Stomach (tissue), 9 donors: ENCODE data around the gene SLC4A4. TPM values are rescaled to one million over a fixed set of nuclear protein-coding genes. Genes with fewer than 3 reads are reported as not detected.

Source experiments
- DNase-seq, 2 donors: peaks; one replicate each; pipeline versions ENCODE4 v3.0.0 to v3.0.0-alpha.2; 2013 to 2019
- H3K27ac ChIP-seq, 5 donors: fragments of 200-600 bp in 4 of 5; sonication (generic) in 4 of 5; one replicate each; pipeline ENCODE4 v1.5.1; 2013 to 2019; ENCODE audit warnings: mild to moderate bottlenecking in 1 of 5, moderate library complexity in 1 of 5
- H3K27me3 ChIP-seq, 3 donors: fragments of 200-600 bp; sonication (generic); one replicate each; pipeline ENCODE4 v1.5.1; 2017 to 2019; ENCODE audit warnings: mixed run types in 1 of 3
- H3K36me3 ChIP-seq, 4 donors: fragments of 200-600 bp; sonication (generic); 1 replicate in 3 of 4; 2 replicates in 1 of 4; pipeline ENCODE4 v1.5.1; 2016 to 2019
- H3K4me1 ChIP-seq, 4 donors: fragments of 200-600 bp; sonication (generic); one replicate each; pipeline ENCODE4 v1.5.1; 2016 to 2019
- H3K4me3 ChIP-seq, 4 donors: fragments of 200-600 bp; sonication (generic) in 3 of 4; one replicate each; pipeline ENCODE4 v1.5.1; 2016 to 2019; ENCODE audit warnings: mild to moderate bottlenecking in 1 of 4
- H3K9me3 ChIP-seq, 4 donors: fragments of 200-600 bp; sonication (generic); one replicate each; pipeline ENCODE4 v1.5.1; 2016 to 2019
- CTCF ChIP-seq, 7 experiments: fragments of 450-650 bp in 4 of 7; fragments of 200-600 bp in 3 of 7; sonication (generic) in 3 of 7; IDR thresholded peaks; one replicate each; pipeline ENCODE4 v1.5.1; 2016 to 2019; ENCODE audit warnings: antibody characterized with exemption in 7 of 7, control low read depth in 2 of 7, mild to moderate bottlenecking in 1 of 7
- EP300 ChIP-seq: sonication (generic); formaldehyde crosslinking; IDR thresholded peaks from one replicate; pipeline ENCODE4 v1.6.1; 2017; ENCODE audit warnings: antibody characterized with exemption
- POLR2A ChIP-seq, 4 donors: fragments of 450-650 bp; IDR thresholded peaks; one replicate each; pipeline ENCODE4 v1.6.1; 2016; ENCODE audit warnings: antibody characterized with exemption in 4 of 4, control low read depth in 2 of 4, mild to moderate bottlenecking in 1 of 4, moderate library complexity in 1 of 4
- POLR2AphosphoS5 ChIP-seq, 3 donors: sonication (generic); formaldehyde crosslinking; IDR thresholded peaks; one replicate each; pipeline ENCODE4 v1.6.1; 2016; ENCODE audit warnings: antibody characterized with exemption in 3 of 3
- WGBS, 5 donors: extraction: QIAGEN DNeasy Blood & Tissue Kit in 3 of 5; methylation state at CpG; one replicate each; pipeline versions ENCODE4 v1.1.5 to v1.1.7; 2013 to 2018; 5-methylcytosine and 5-hydroxymethylcytosine counted together
- intact Hi-C: fragments of 100-400 bp; cut with DNase I; formaldehyde crosslinking; loops from one replicate; pipeline ENCODE4 v1.15.1; 2023; ENCODE audit warnings: low total_unique reads
- polyA plus RNA-seq, 3 donors: library from polyadenylated mRNA; stranded (reverse); fragments of 200-250 nt; gene quantifications; one replicate each; pipeline ENCODE4 v1.2.3, GENCODE V29; 2013
- total RNA-seq, 5 donors: library from RNA; depleted of rRNA; stranded (reverse); fragments of >200 nt; gene quantifications; one replicate each; pipeline versions ENCODE4 v1.1.0 to v1.2.3, GENCODE V29; 2014 to 2016
- donor health status: healthy with polysubstance abuse.
- donor health status: Bipolar disorder and iron deficiency.
- donor health status: healthy.

Gene SLC4A4
- total and polyA plus RNA-seq, 8 donors, result 1.8 to 95.3 (median 12.8) TPM

GRCh38 chr4:71570492-71570891, 231.7 kb downstream of the SLC4A4 start:
- Histone ChIP-seq H3K4me1 (peaks cover 0 to 6% (median 0%) of the 10 kb centered on the region in 4 donors), H3K9me3 (no peaks in the 10 kb centered on the region), H3K27me3 (no peaks in the 10 kb centered on the region), H3K4me3 (no peak overlapping the region), H3K36me3 (no peaks in the 10 kb centered on the region), H3K27ac (no peak overlapping the region)
- WGBS, 5 donors, result 79 to 89% (median 86%) methylated on average over 3 of the region's 3 CpGs
- no peak for DNase-seq
- TF ChIP-seq EP300, result no peak
- intact Hi-C loops, result no loop called here

- Histone ChIP-seq H3K9me3 (no peaks in the 10 kb centered on the region), H3K36me3 (no peaks in the 10 kb centered on the region), H3K4me1 (peaks cover 0 to 6% (median 0%) of the 10 kb centered on the region in 4 donors), H3K27ac (no peak overlapping the region), H3K4me3 (no peak overlapping the region), H3K27me3 (no peaks in the 10 kb centered on the region)
- intact Hi-C loops, result no loop called here
- 88 to 95% (median 93%) methylated on average over 3 of the region's 3 CpGs for WGBS, 5 donors
- no peak for DNase-seq
- TF ChIP-seq POLR2AphosphoS5 (IDR thresholded peaks at IDR 0.05), result no peak
These were observed 232.5 kb downstream of the SLC4A4 start for GRCh38 chr4:71571346-71571745.

GRCh38 chr4:71583971-71584370, 245.2 kb downstream of the SLC4A4 start:
- peaks cover 0 to 4% (median 0%) of the 10 kb centered on the region in 4 donors for H3K4me1 ChIP-seq
- TF ChIP-seq CTCF (IDR thresholded peaks at IDR 0.05), result no peak
- TF ChIP-seq EP300, result no peak
- TF ChIP-seq POLR2A (IDR thresholded peaks at IDR 0.05), result no peak
- TF ChIP-seq POLR2AphosphoS5 (IDR thresholded peaks at IDR 0.05), result no peak
- peaks cover 0 to 3% (median 0%) of the 10 kb centered on the region in 4 donors for H3K9me3 ChIP-seq
- no peak for DNase-seq
- intact Hi-C loops, result no loop called here
- H3K27ac ChIP-seq, result no peak overlapping the region
- no peaks in the 10 kb centered on the region for H3K27me3 ChIP-seq
- H3K4me3 ChIP-seq, result no peak overlapping the region
- 56 to 80% (median 76%) methylated on average over 3 of the region's 3 CpGs for WGBS, 5 donors
- H3K36me3 ChIP-seq, result no peaks in the 10 kb centered on the region

GRCh38 chr4:71584585-71584984, 245.8 kb downstream of the SLC4A4 start:
- no peak for DNase-seq
- TF ChIP-seq POLR2AphosphoS5 (IDR thresholded peaks at IDR 0.05) (no peak), CTCF (IDR thresholded peaks at IDR 0.05) (no peak)
- WGBS, 5 donors, result 50 to 73% (median 67%) methylated on average over 1 of the region's 1 CpG
- H3K4me3 ChIP-seq, result no peak overlapping the region
- no peaks in the 10 kb centered on the region for H3K36me3 ChIP-seq
- peaks cover 0 to 4% (median 0%) of the 10 kb centered on the region in 4 donors for H3K4me1 ChIP-seq
- H3K27me3 ChIP-seq, result no peaks in the 10 kb centered on the region
- intact Hi-C loops, result no loop called here
- H3K27ac ChIP-seq, result no peak overlapping the region
- peaks cover 0 to 3% (median 0%) of the 10 kb centered on the region in 4 donors for H3K9me3 ChIP-seq

GRCh38 chr4:71586087-71586763, 247.4 kb downstream of the SLC4A4 start:
- TF ChIP-seq POLR2A (IDR thresholded peaks at IDR 0.05), result no peak
- TF ChIP-seq POLR2AphosphoS5 (IDR thresholded peaks at IDR 0.05), result no peak
- no peak for TF ChIP-seq EP300
- TF ChIP-seq CTCF (IDR thresholded peaks at IDR 0.05), result no peak
- Histone ChIP-seq H3K27ac (no peak overlapping the region), H3K36me3 (no peaks in the 10 kb centered on the region), H3K9me3 (peaks cover 0 to 3% (median 0%) of the 10 kb centered on the region in 4 donors), H3K4me3 (no peak overlapping the region), H3K4me1 (peaks cover 0 to 4% (median 0%) of the 10 kb centered on the region in 4 donors), H3K27me3 (no peaks in the 10 kb centered on the region)
- intact Hi-C loops, result no loop called here
- no peak for DNase-seq
- 19 to 58% (median 46%) methylated on average over 4 of the region's 4 CpGs for WGBS, 5 donors
